HepG2 (cell line): ENCODE measurements around the gene TALDO1. TPM values are rescaled to one million over a fixed set of nuclear protein-coding genes. Genes with fewer than 3 reads are reported as not detected.

Experiments
- ATAC-seq: fragments of 200-7000 bp; cut with Tn5 transposase; 3 replicates; pipeline ENCODE4 v1.9.1; 2020; ENCODE audit warnings: mild to moderate bottlenecking, moderate library complexity
- BruUV-seq: library from RNA; stranded (reverse); fragments of 400-500 nt; replicated peaks from 2 replicates; lab custom pipeline; 2021; lab: Mats Ljungman, UMichigan
- CTCF ChIA-PET: fragments of 300-600 bp; formaldehyde crosslinking; extraction: SDS; loops from one replicate; lab custom pipeline; 2021; ENCODE audit warnings: low total read pairs, inconsistent platforms, low intra/inter-chr PET ratio; lab: Yijun Ruan, JAX
- POLR2A ChIA-PET: fragments of 350-600 bp; sonication (Branson Sonifier 250); formaldehyde crosslinking; loops from one replicate; lab custom pipeline; 2020; ENCODE audit warnings: antibody characterized with exemption, inconsistent platforms; lab: Yijun Ruan, JAX
- DNase-seq: peaks from one replicate; pipeline ENCODE4 v3.0.0-alpha.2; 2015; ENCODE audit warnings: low spot score
- FAIRE-seq: peaks from 3 replicates; lab custom pipeline; 2011; peaks lifted over from hg19 to GRCh38; lab: Jason Lieb, UNC
- H2AFZ ChIP-seq: one replicate; pipeline ENCODE4 v1.6.1; 2011; ENCODE audit warnings: low read length, inconsistent platforms
- H3K27ac ChIP-seq: fragments of 300-600 bp; 3 replicates; pipeline ENCODE4 v1.8.0; 2011; ENCODE audit warnings: mixed run types, mild to moderate bottlenecking, mixed read lengths, low read length, inconsistent platforms; ENCODE audit not compliant: insufficient read depth; ENCODE audit errors: extremely low read length
- H3K27me3 ChIP-seq, 2 experiments: fragments of 200-600 bp in 1 of 2; 2 replicates in 1 of 2; 3 replicates in 1 of 2; pipeline versions ENCODE4 v1.6.0 to v1.8.0; 2011; ENCODE audit warnings: low read length in 2 of 2, mild to moderate bottlenecking in 2 of 2, moderate library complexity in 2 of 2, inconsistent platforms in 1 of 2; ENCODE audit not compliant: insufficient read depth in 2 of 2, control insufficient read depth in 1 of 2
- H3K36me3 ChIP-seq, 2 experiments: fragments of 200-600 bp in 1 of 2; replicated peaks in 1 of 2; 2 replicates in 1 of 2; 3 replicates in 1 of 2; pipeline versions ENCODE4 v1.5.1 to v1.8.0; 2011; ENCODE audit warnings: low read length in 2 of 2, inconsistent platforms in 1 of 2; ENCODE audit not compliant: insufficient read depth in 2 of 2, control insufficient read depth in 1 of 2
- H3K4me1 ChIP-seq: 2 replicates; pipeline ENCODE4 v1.5.1; 2012; ENCODE audit warnings: low read length, inconsistent platforms; ENCODE audit not compliant: insufficient read depth
- H3K4me2 ChIP-seq: 2 replicates; pipeline ENCODE4 v1.6.0; 2011; ENCODE audit warnings: low read depth, low read length, inconsistent platforms
- H3K4me3 ChIP-seq, 3 experiments: fragments of 200-600 bp in 1 of 3; sonication (generic), shearing (Covaris generic) in 1 of 3; replicated peaks in 1 of 3; 2 replicates each; pipeline ENCODE4 v1.5.1; 2011 to 2016; ENCODE audit warnings: low read length in 3 of 3, inconsistent platforms in 2 of 3, low read depth in 2 of 3, mild to moderate bottlenecking in 2 of 3, control low read depth in 1 of 3, mixed read lengths in 1 of 3; ENCODE audit not compliant: insufficient read depth in 1 of 3
- H3K79me2 ChIP-seq: one replicate; pipeline ENCODE4 v1.6.1; 2011; ENCODE audit warnings: low read length, inconsistent platforms; ENCODE audit not compliant: insufficient read depth
- H3K9ac ChIP-seq: 2 replicates; pipeline ENCODE4 v1.6.0; 2011; ENCODE audit warnings: mild to moderate bottlenecking, low read depth, low read length, inconsistent platforms; ENCODE audit not compliant: insufficient read depth
- H3K9me3 ChIP-seq: 2 replicates; pipeline ENCODE4 v1.5.1; 2012; ENCODE audit warnings: mild to moderate bottlenecking, low read length
- H4K20me1 ChIP-seq: 2 replicates; pipeline ENCODE4 v1.6.0; 2011; ENCODE audit warnings: inconsistent platforms, mild to moderate bottlenecking, low read length, moderate library complexity; ENCODE audit not compliant: insufficient read depth
- AGO2 ChIP-seq: fragments of 200-400 bp; formaldehyde crosslinking; optimal IDR thresholded peaks from 2 replicates; pipeline ENCODE3; 2017; ENCODE audit warnings: mild to moderate bottlenecking, low read depth, low read length, moderate library complexity
- CREM ChIP-seq, 2 experiments: sonication (generic) in 1 of 2; formaldehyde crosslinking in 1 of 2; IDR thresholded peaks; 2 replicates each; pipeline versions ENCODE4 v1.4.0 to v1.6.1; 2016 to 2020; ENCODE audit warnings: antibody characterized with exemption in 1 of 2, mild to moderate bottlenecking in 1 of 2, missing genetic modification reagents in 1 of 2
- DR1 ChIP-seq: sonication (generic); formaldehyde crosslinking; IDR thresholded peaks from 2 replicates; pipeline ENCODE4 v1.8.0; 2021; ENCODE audit warnings: mild to moderate bottlenecking, missing genetic modification reagents, inconsistent platforms
- FOXK1 ChIP-seq: sonication (generic); formaldehyde crosslinking; IDR thresholded peaks from 2 replicates; pipeline ENCODE4 v1.4.0; 2020; ENCODE audit warnings: low read depth, missing genetic modification reagents, borderline replicate concordance
- HNRNPL ChIP-seq: fragments of 200-400 bp; formaldehyde crosslinking; IDR thresholded peaks from 2 replicates; pipeline ENCODE4 v1.6.1; 2017; ENCODE audit warnings: mild to moderate bottlenecking, low read depth, low read length
- HOXA3 ChIP-seq: sonication (generic); formaldehyde crosslinking; IDR thresholded peaks from 2 replicates; pipeline ENCODE4 v1.5.0; 2020; ENCODE audit warnings: missing genetic modification reagents
- HOXD1 ChIP-seq: sonication (generic); formaldehyde crosslinking; IDR thresholded peaks from 2 replicates; pipeline ENCODE4 v1.5.0; 2020; ENCODE audit warnings: missing genetic modification reagents
- POLR2A ChIP-seq, 2 experiments: IDR thresholded peaks; 2 replicates each; pipeline ENCODE4 v1.6.1; 2011; ENCODE audit warnings: low read depth in 2 of 2, low read length in 2 of 2, mild to moderate bottlenecking in 1 of 2, moderate library complexity in 1 of 2; ENCODE audit not compliant: insufficient read depth in 1 of 2
- POLR2G ChIP-seq: fragments of 200-400 bp; formaldehyde crosslinking; IDR thresholded peaks from 2 replicates; pipeline ENCODE4 v1.6.1; 2018; ENCODE audit warnings: mild to moderate bottlenecking, low read depth, low read length, moderate library complexity
- PTBP1 ChIP-seq: fragments of 200-400 bp; formaldehyde crosslinking; IDR thresholded peaks from 2 replicates; pipeline ENCODE4 v1.6.1; 2018; ENCODE audit warnings: low read length, low read depth; ENCODE audit not compliant: poor library complexity, severe bottlenecking
- REPIN1 ChIP-seq: sonication (generic); formaldehyde crosslinking; IDR thresholded peaks from 2 replicates; pipeline ENCODE4 v1.8.0; 2022; ENCODE audit warnings: missing genetic modification reagents, low read depth, mild to moderate bottlenecking, borderline replicate concordance
- SNAI1 ChIP-seq: sonication (generic); formaldehyde crosslinking; IDR thresholded peaks from 2 replicates; pipeline ENCODE4 v1.5.0; 2020; ENCODE audit warnings: mild to moderate bottlenecking, missing genetic modification reagents, borderline replicate concordance
- ZNF235 ChIP-seq: sonication (generic); formaldehyde crosslinking; IDR thresholded peaks from 2 replicates; pipeline ENCODE4 v1.8.1; 2023; ENCODE audit warnings: mild to moderate bottlenecking, missing genetic modification reagents, borderline replicate concordance
- ZNF549 ChIP-seq: sonication (generic); formaldehyde crosslinking; IDR thresholded peaks from 2 replicates; pipeline ENCODE4 v1.5.0; 2020; ENCODE audit warnings: missing genetic modification reagents
- ZNF577 ChIP-seq: sonication (generic); formaldehyde crosslinking; IDR thresholded peaks from 2 replicates; pipeline ENCODE4 v1.4.0; 2020; ENCODE audit warnings: mild to moderate bottlenecking, low read depth, missing genetic modification reagents, borderline replicate concordance
- ZNF747 ChIP-seq: sonication (generic); formaldehyde crosslinking; IDR thresholded peaks from 2 replicates; pipeline ENCODE4 v1.8.1; 2023; ENCODE audit warnings: missing genetic modification reagents, mild to moderate bottlenecking, borderline replicate concordance
- WGBS: methylation state at CpG from one replicate; pipeline ENCODE4 v1.1.6; 2017; ENCODE audit warnings: low lambda C conversion rate; 5-methylcytosine and 5-hydroxymethylcytosine counted together
- in situ Hi-C: cut with HindIII; loops from 2 replicates; pipeline ENCODE4 v1.10.0; 2017; ENCODE audit warnings: low pct_unique_long_range_greater_than_20kb; ENCODE audit not compliant: extremely low pct_ligation_motif_present
- intact Hi-C: fragments of 100-400 bp; cut with micrococcal nuclease; formaldehyde crosslinking; loops from one replicate; pipeline ENCODE4 v1.10.0; 2022; ENCODE audit not compliant: unreplicated experiment
- polyA plus RNA-seq, 8 experiments: library from polyadenylated mRNA; depleted of rRNA in 3 of 8; stranded (reverse) in 7 of 8; unstranded in 1 of 8; fragments of >200 nt; fragmentation: Illumina TruSeq in 4 of 8; extraction: Trizol in 4 of 8; gene quantifications; 2 replicates each; pipeline versions ENCODE4 v1.2.1 to v1.2.3, GENCODE V29; 2011 to 2016; ENCODE audit warnings: low read depth in 4 of 8, missing spikeins in 1 of 8, mixed read lengths in 1 of 8; ENCODE audit not compliant: insufficient read depth in 1 of 8
- total RNA-seq, 5 experiments: library from RNA; depleted of rRNA; stranded (reverse); fragments of >200 nt; fragmentation: Illumina TruSeq; extraction: Trizol; gene quantifications; 2 replicates each; pipeline ENCODE4 v1.2.3, GENCODE V29; 2016; ENCODE audit warnings: low read depth in 1 of 5
- TF ChIP-seq, protein P1 (sequence below): sonication (generic); formaldehyde crosslinking; IDR thresholded peaks from 2 replicates; pipeline ENCODE4 v1.5.0; 2020; ENCODE audit warnings: missing genetic modification reagents, mild to moderate bottlenecking, borderline replicate concordance

Gene TALDO1
- total and polyA plus RNA-seq, 2 of the 13 experiments (the other 11 are each of a cell fraction or from before 2014, with no cell fraction given) = 107 to 240 TPM

DNA sequence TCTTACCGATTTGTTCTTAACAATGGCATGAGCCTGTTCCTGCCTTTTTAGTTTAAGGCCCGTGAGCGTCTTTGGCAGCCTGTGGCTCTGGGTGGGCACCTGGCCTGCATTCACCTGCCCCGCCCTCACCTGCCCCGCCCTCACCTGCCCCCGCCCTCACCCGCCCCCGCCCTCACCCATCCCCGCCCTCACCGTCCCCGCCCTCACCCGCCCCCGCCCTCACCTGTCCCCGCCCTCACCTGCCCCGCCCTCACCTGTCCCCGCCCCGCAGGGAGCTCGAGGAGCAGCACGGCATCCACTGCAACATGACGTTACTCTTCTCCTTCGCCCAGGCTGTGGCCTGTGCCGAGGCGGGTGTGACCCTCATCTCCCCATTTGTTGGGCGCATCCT is 15.8 kb downstream of the TALDO1 start:
- POLR2A ChIA-PET = interaction anchor here (0.8 kb wide), 1 partner anchor 16 kb away, joined by 4 read pairs; the partner anchor contains the start of gene TALDO1
- H2AFZ ChIP-seq = no peak overlapping the region
- H3K27ac ChIP-seq = no peak overlapping the region
- no peaks in the 10 kb centered on the region for H3K9me3 ChIP-seq
- H3K4me2 ChIP-seq = no peak overlapping the region
- CTCF ChIA-PET = no interaction called here
- peaks cover 9% of the 10 kb centered on the region; the same call in 1 of the 2 replicates for H4K20me1 ChIP-seq
- H3K4me1 ChIP-seq = no peaks in the 10 kb centered on the region
- H3K79me2 ChIP-seq = no peaks in the 10 kb centered on the region
- in situ Hi-C loops (no loop called here), intact Hi-C loops (loop anchor here (2.0 kb wide), 1 partner anchor 34 kb away; no protein-coding TSS in a partner anchor)
- no peak overlapping the region for H3K4me3 ChIP-seq
- no peak for TF ChIP-seq FOXK1 (CRISPR knock-in tag)
- TF ChIP-seq POLR2A (IDR thresholded peaks at IDR 0.05; ENCODE audit: insufficient read depth in 1 of 2, low read depth in 2 of 2, low read length in 2 of 2) = peak in 1 of 2 experiments; percentile 9; a peak in 1 of 4 replicates
- TF ChIP-seq, all 625 proteins: peak for 1
- BruUV-seq = no TSS peak
- peaks cover 20 to 67% of the 10 kb centered on the region in 2 experiments for H3K36me3 ChIP-seq
- DNase-seq (no peak), FAIRE-seq (no peak), ATAC-seq (no peak)
- WGBS = 98% methylated on average over 24 of the region's 24 CpGs
- H3K27me3 ChIP-seq = no peaks in the 10 kb centered on the region
- H3K9ac ChIP-seq = no peak overlapping the region

DNA sequence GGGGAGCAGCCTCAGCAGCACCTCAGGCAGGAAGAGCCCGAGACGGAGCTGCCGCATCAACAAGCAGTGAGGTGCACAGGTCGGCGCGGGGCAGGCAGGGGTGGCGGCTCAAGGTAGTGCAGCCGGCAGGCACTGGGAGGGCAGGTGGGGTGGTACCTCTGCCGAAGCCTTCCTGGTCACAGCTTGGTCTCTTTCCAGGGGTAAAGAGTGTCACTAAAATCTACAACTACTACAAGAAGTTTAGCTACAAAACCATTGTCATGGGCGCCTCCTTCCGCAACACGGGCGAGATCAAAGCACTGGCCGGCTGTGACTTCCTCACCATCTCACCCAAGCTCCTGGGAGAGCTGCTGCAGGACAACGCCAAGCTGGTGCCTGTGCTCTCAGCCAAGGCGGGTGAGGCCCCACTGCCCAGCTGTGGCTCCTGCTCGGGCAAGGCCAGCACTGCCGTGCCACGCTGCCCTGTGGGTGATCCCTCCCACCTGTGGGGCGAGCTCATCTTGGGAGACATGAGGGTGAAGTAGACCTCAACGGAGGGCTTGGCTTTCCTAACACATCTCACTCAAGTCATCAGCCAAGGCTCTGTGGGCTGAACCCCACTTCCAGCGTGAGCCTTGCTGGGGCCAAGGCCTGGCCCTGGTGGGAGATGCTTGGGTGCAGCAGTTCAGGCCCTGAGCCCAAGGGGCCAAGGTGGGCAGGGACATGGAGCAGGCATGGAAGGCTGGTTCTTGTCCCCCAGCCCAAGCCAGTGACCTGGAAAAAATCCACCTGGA is 16.5 kb downstream of the TALDO1 start:
- no peak for DNase-seq
- H3K36me3 ChIP-seq = peaks cover 20 to 65% of the 10 kb centered on the region in 2 experiments
- no peaks in the 10 kb centered on the region for H3K27me3 ChIP-seq
- no peaks in the 10 kb centered on the region for H3K4me1 ChIP-seq
- no peak for FAIRE-seq
- peaks cover 9% of the 10 kb centered on the region; the same call in 1 of the 2 replicates for H4K20me1 ChIP-seq
- no peaks in the 10 kb centered on the region for H3K79me2 ChIP-seq
- no peak overlapping the region for H3K4me2 ChIP-seq
- WGBS = 98% methylated on average over 20 of the region's 22 CpGs
- BruUV-seq = no TSS peak
- in situ Hi-C loops (no loop called here), intact Hi-C loops (loop anchor here (2.0 kb wide), 2 partner anchors 35 to 101 kb away; no protein-coding TSS in a partner anchor)
- no peaks in the 10 kb centered on the region for H3K9me3 ChIP-seq
- no peak overlapping the region for H2AFZ ChIP-seq
- H3K27ac ChIP-seq = no peak overlapping the region
- no peak overlapping the region for H3K9ac ChIP-seq
- ChIA-PET CTCF (no interaction called here), POLR2A (interaction anchor here (0.8 kb wide), 1 partner anchor 16 kb away, joined by 4 read pairs; the partner anchor contains the start of gene TALDO1)
- H3K4me3 ChIP-seq = no peak overlapping the region
- peak; percentile 14 for ATAC-seq
- TF ChIP-seq HOXD1 (CRISPR knock-in tag) = no peak
- TF ChIP-seq POLR2G = peak; percentile 56; the same call in 1 of the 2 replicates
- TF ChIP-seq ZNF549 (CRISPR knock-in tag) = no peak
- TF ChIP-seq CREM (IDR thresholded peaks at IDR 0.05) = no peak
- TF ChIP-seq CREM (CRISPR knock-in tag; IDR thresholded peaks at IDR 0.05) = no peak
- no peak for TF ChIP-seq ZNF747 (CRISPR knock-in tag)
- no peak for TF ChIP-seq DR1
- no peak for TF ChIP-seq ZNF235
- TF ChIP-seq SNAI1 (CRISPR knock-in tag) = no peak
- TF ChIP-seq REPIN1 (CRISPR knock-in tag) = no peak
- no peak for TF ChIP-seq ZNF577 (CRISPR knock-in tag)
- TF ChIP-seq, protein P1, sequence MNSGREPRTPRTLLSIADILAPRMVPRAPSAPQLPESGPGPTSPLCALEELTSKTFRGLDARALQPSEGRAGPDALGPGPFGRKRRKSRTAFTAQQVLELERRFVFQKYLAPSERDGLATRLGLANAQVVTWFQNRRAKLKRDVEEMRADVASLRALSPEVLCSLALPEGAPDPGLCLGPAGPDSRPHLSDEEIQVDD (CRISPR knock-in tag) = no peak
- TF ChIP-seq HNRNPL = no peak
- no peak for TF ChIP-seq HOXA3
- peak; percentile 85 for TF ChIP-seq AGO2
- no peak for TF ChIP-seq PTBP1
